ENCODE results near the gene NAGA.

DNA sequence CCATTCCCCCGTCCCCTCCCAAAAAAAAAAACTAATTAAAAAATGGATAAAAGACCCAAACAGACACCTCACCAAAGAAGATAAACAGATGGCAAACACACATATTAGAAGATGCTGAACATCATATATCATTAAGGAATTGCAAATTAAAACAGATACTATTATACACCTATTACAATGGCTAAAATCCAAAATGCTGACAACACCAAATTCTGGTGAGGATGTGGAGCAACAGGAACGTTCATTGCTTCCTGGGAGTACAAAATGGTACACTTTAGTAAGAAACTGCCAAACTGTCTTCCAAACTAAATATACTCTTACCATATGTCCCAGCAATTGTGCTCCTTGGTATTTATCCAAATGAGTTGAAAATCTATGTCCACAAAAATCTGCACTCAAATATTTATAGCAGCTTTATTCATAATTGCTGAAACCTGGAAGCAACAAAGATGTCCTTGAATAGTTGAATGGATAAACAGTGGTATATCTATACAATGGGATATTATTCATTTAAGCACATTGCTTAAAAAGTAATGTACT, 19.9 kb downstream of the NAGA start:
- TF ChIP-seq EZH2 (IDR thresholded peaks at IDR 0.05; ENCODE audit: insufficient read depth, low read length) (no peak), CTCF (IDR thresholded peaks at IDR 0.05; ENCODE audit: insufficient read depth, low read depth, low read length) (no peak)

Data from astrocyte (in vitro differentiated cells and primary cell).